Lower leg skin (tissue), 3 donors: Measurements from ENCODE around the gene PSEN2.

Source experiments
- CTCF ChIP-seq, 3 donors: fragments of 450-650 bp; IDR thresholded peaks; one replicate each; pipeline ENCODE4 v1.5.1; 2016; ENCODE audit warnings: antibody characterized with exemption in 3 of 3, mild to moderate bottlenecking in 3 of 3, moderate library complexity in 2 of 3
- POLR2A ChIP-seq, 2 donors: fragments of 450-650 bp; IDR thresholded peaks; one replicate each; pipeline ENCODE4 v1.6.1; 2016 to 2017; ENCODE audit warnings: antibody characterized with exemption in 2 of 2, mild to moderate bottlenecking in 1 of 2, moderate library complexity in 1 of 2

- TF ChIP-seq CTCF (IDR thresholded peaks at IDR 0.05) (no peak), POLR2A (IDR thresholded peaks at IDR 0.05) (no peak)
Observed at GRCh38 chr1:226882187-226882586, 11.8 kb downstream of the PSEN2 start.
